HG02623 (cell line): ENCODE data around the gene C10orf143.

Experiments used
- ATAC-seq: cut with Tn5 transposase; IDR thresholded peaks from one replicate; pipeline ENCODE4 v1.9.1; 2021; ENCODE audit warnings: moderate library complexity; ENCODE audit not compliant: unreplicated experiment

C10orf143 gene

GRCh38 chr10:130016993-130017630 lies 93.5 kb downstream of the C10orf143 start:
- no peak for ATAC-seq

GRCh38 chr10:130016095-130016494 lies 94.5 kb downstream of the C10orf143 start:
- no peak for ATAC-seq

DNA sequence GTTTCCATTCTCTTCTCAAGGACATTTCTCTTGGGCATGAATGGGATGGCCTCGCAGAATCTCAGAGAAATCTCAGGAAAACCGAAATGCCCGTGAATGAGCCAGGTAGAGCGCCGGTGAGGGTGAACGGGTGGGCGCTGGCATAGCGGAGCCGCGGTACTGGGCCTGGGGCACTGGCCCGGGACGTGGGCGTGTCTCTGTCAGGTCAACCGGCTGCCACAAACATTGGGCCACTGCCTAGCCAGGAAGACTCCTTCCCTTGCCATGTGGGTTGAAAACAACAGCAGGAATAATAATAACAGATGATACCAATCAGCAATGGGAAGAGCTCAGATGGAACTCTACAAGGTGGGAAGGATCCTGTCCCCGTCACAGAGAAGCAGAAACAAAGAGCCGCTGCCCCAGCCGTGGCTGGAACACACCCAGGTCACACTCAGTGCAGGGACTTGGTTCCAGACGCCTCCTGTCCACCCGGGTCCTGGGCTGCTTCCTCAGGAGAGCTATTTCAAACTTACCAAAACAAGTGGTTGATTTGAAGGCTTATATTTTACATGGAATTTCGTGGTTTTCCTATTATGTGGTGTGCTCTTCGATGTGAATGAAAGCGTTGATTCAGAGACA lies 95.4 kb downstream of the C10orf143 start:
- no peak for ATAC-seq

GRCh38 chr10:130014263-130015074 lies 96.2 kb downstream of the C10orf143 start:
- ATAC-seq, result no peak
